EL (cell line): Measurements from ENCODE around the gene ZNHIT2.

Experiments
- DNase-seq: peaks from one replicate; pipeline ENCODE4 v3.0.0-alpha.2; 2016

Gene ZNHIT2

GRCh38 chr11:65102142-65103095 lies 15.1 kb downstream of the ZNHIT2 start:
- peak; percentile 26 for DNase-seq

- DNase-seq = no peak
Observed at GRCh38 chr11:65100674-65101350, 16.7 kb downstream of the ZNHIT2 start.

- no peak for DNase-seq
Observed at GRCh38 chr11:65096926-65097325, 20.6 kb downstream of the ZNHIT2 start.

- peak; percentile 90 for DNase-seq
Observed at GRCh38 chr11:65095974-65096806, 21.3 kb downstream of the ZNHIT2 start, which contains the start of gene VPS51. Gene VPS51 (plus strand): TSS chr11:65096214. CDS start chr11:65096251, 37 bp downstream.

- DNase-seq = no peak
Observed at GRCh38 chr11:65095427-65095826, 22.1 kb downstream of the ZNHIT2 start.

GRCh38 chr11:65090628-65091027 lies 26.9 kb downstream of the ZNHIT2 start:
- no peak for DNase-seq

GRCh38 chr11:65089621-65090020 lies 27.9 kb downstream of the ZNHIT2 start:
- DNase-seq = no peak

GRCh38 chr11:65087827-65088226 lies 29.7 kb downstream of the ZNHIT2 start:
- DNase-seq = no peak

- no peak for DNase-seq
Observed at GRCh38 chr11:65087216-65087615, 30.3 kb downstream of the ZNHIT2 start.

- DNase-seq = no peak
Observed at GRCh38 chr11:65086809-65087208, 30.7 kb downstream of the ZNHIT2 start.

GRCh38 chr11:65085446-65085845 lies 32.1 kb downstream of the ZNHIT2 start:
- no peak for DNase-seq

- no peak for DNase-seq
Observed at GRCh38 chr11:65084598-65085375, 32.7 kb downstream of the ZNHIT2 start.

- DNase-seq = peak; percentile 95
Observed at GRCh38 chr11:65083834-65084597, 33.5 kb downstream of the ZNHIT2 start, which contains the start of the genes CDCA5 and ZFPL1. Gene CDCA5 (minus strand): TSS chr11:65084040. CDS start chr11:65083978, 62 bp downstream. Gene ZFPL1 (plus strand): TSS chr11:65084222. CDS start chr11:65084699, 477 bp downstream.

GRCh38 chr11:65083134-65083833 lies 34.2 kb downstream of the ZNHIT2 start:
- no peak for DNase-seq

- no peak for DNase-seq
Observed at GRCh38 chr11:65078786-65079342, 38.6 kb downstream of the ZNHIT2 start.

GRCh38 chr11:65078151-65078550 lies 39.4 kb downstream of the ZNHIT2 start:
- peak; percentile 29 for DNase-seq

- DNase-seq = no peak
Observed at GRCh38 chr11:65077451-65077850, 40.0 kb downstream of the ZNHIT2 start.

GRCh38 chr11:65072631-65072966 lies 44.9 kb downstream of the ZNHIT2 start:
- no peak for DNase-seq

GRCh38 chr11:65071907-65072630 lies 45.4 kb downstream of the ZNHIT2 start:
- DNase-seq = no peak

GRCh38 chr11:65069217-65069616 lies 48.3 kb downstream of the ZNHIT2 start:
- no peak for DNase-seq
